ENCODE results near the gene SLC4A1.
A peak's percentile ranks its signal among the peaks of the same experiment; 100 is the strongest.

SLC4A1 gene

DNA sequence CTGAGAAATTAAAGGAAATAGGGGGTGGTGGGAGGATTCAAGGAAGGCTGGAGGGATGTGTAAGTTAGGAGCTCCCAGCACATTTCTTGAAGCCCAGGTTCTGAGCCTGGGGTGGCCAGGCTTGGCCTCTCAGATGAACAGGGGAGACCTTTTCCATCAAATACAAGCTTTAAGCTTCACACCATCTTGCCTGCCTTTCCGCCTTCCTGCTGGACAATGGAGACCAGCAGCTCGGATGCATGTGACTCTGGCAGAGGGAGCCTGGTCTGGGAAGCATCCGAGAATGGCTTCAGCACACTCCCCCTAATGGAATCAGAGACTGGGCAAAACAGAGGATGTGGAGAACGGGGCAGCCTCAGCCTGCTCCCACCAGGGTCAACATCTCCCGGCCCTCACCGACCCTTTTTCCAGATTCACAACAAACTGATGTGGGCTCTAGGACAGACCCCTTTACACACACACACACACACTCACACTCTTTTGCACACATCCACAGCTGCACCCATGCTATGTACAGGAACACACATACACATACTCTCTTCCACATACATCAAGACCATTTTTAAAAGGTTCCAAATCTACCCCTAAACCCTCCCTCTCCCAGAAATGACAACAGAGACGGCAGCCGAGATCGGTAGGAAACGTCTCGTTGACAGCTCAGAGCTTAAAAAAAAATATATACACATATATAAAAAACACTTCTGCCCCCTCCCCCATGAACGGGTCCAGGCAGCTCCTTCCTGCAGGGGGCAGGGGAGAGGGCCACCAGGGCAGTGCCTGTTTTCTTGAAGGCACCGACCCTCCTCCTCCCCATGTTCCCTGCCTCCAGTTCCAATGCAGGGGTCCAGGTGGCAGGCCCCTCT, 61.7 kb downstream of the SLC4A1 start:
- no peak for DNase-seq (ENCODE audit: low read depth in 3 of 3)

DNA sequence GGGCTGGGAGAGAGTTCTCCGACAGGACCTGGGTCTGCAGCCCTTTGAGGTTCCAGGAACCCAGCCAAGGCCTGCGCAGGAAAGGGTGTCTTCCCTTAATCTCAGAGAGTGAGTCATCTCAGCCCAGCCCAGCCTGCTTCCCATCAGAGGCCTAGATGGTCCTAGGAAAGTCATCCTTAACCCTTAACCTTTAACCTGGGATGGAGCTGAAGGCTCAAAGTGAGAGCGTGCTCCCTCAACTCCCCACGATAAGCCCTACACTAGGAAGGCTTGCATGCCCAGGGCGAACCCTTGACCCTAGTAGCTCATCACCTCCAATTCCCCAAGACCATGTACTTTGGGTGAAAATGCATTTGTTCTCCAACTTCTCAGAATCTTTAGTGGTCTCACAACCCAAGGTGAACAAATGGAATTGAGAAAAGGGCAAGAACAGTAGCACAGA, 63.5 kb downstream of the SLC4A1 start:
- no peak for DNase-seq (ENCODE audit: low read depth in 3 of 3)

DNA sequence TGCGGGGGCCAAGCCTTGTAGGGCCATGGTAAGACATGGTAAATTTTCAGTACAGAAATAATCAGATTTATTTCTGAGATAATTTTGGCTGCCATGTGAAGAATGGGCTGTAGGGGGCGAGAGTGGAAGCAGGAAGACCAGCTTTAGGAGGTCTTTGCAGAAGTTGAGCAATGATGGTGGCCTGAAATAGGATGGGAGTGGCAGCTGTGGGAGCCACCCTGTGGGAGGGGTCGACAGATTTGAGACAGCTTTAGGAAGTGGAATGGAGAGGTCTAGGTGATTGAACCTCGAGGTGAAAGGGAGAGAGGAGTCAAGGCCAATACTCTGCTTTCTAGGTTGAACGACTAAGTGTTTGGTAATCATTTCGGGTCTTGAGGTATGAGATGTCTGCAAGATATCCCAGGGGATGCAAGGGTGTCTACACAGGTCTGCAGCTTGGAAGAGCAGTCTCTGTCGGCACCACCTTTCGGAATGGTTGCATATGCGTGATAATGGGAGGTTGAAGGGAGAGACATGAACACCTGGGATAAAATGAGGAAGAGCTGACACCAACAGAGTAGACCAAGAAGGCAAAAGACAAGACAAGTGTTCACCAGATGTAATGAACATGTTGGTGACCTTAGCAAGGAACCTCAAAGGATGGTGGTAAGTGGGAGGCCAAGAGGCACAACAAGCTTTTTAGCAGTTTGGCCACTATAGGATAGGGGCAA, 64.0 kb downstream of the SLC4A1 start:
- DNase-seq (ENCODE audit: low read depth in 3 of 3): no peak

DNA sequence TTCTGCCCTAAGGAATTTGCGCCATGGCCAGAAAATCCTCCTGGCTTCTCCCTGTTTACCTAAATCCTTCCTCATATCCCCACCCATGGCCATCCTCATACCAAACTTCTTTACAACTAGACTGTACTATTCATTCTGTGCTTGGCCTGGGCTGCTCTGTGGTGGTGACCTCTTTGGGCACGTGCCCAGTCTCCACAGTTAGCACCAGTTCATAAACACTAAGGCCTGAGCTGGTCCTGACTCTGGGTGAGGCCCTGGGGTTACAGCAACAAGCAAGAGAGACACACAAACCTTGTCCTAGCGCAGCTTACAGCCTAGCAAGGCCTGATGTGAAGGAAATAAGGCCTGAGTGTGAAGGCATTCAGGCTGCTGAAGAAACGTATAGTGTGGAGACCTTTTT, 65.2 kb downstream of the SLC4A1 start:
- no peak for DNase-seq (ENCODE audit: low read depth in 3 of 3)

DNA sequence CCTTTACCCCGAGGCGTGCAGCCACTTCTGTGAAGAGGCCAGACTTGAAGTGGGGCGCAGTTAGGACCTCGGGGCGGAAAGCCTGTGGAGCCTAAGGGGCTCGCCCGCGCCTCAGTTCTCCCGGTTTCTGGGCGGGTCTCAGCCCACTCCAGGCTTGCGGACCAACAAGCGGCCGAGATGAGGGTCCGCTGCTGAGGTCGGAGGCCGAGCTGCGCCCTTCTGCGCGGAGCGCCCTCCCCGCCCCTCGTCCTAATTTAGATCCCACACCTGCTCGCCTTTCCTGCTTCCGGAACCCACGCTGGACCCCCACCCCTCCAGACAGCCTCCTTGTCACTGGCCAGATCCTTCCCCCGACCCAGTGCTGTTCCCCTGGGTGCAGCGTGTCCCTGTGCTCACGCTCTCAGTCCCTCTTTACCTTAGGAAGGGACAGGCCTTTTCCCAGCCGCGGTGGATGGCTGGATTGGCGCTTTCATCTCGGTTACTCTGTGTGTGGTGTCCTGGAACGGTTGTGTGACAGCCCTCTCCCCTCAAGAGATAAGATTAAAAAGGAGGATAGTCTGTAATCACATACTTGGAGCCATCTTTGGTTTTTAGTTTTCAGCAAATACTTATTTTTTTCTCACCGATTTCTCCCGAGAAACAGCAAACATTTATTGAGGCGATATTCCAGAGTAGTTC, 67.3 kb downstream of the SLC4A1 start:
- no peak for DNase-seq (ENCODE audit: low read depth in 3 of 3)

DNA sequence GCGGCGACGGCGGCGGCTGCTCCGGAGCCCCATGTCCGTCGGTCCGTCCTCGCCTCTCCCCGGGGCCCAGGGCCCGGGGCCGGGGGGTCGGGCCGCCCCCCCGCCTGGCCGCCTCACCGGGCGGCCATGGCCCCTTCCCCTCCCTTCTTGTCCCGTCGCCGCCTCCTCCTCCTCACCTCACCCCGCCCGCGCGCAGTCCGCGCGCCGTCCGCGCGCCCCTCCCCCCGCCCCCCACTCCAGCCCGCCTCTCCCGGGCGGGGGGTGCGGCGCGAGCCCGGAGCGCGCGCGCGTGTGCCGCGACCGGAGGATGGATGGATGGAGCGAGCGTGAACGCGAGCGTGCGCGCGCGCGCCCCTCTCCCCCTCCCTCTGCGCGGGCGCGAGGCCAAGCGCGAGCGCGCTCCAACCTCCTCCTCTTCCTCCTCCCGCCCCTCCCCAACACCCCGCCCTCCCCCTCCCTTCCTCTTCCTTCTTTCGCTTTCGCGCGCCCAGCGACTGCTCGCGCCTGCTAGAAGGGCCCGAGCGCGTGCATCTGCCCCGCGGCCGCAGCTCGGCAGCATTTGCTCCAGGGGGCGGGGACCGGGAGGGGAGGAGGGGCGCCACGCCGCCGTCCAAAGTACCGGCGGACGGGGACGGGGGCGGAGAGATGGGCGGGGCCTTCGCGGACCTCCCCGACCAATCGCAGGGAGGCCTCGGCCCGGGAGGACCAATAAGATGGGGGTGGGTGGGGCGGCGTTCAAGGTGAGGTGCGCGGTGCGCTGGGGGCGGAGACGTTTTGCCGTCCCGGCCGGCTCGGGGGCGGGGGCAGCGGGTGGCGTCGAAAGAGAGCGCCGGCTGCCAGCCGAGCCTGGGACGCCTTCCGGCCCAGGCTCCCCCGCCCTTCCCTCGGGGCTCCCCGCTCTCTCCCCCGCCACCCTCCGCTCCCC, 68.1 kb downstream of the SLC4A1 start, which contains the start of gene ATXN7L3:
Gene ATXN7L3, minus strand, starts transcription at position 332 of the 925 bp plus-strand sequence. CDS start 1,814 bp downstream, outside the sequence.
- peak; percentile 99 to 100 (median 99) for DNase-seq (ENCODE audit: low read depth in 3 of 3)

DNA sequence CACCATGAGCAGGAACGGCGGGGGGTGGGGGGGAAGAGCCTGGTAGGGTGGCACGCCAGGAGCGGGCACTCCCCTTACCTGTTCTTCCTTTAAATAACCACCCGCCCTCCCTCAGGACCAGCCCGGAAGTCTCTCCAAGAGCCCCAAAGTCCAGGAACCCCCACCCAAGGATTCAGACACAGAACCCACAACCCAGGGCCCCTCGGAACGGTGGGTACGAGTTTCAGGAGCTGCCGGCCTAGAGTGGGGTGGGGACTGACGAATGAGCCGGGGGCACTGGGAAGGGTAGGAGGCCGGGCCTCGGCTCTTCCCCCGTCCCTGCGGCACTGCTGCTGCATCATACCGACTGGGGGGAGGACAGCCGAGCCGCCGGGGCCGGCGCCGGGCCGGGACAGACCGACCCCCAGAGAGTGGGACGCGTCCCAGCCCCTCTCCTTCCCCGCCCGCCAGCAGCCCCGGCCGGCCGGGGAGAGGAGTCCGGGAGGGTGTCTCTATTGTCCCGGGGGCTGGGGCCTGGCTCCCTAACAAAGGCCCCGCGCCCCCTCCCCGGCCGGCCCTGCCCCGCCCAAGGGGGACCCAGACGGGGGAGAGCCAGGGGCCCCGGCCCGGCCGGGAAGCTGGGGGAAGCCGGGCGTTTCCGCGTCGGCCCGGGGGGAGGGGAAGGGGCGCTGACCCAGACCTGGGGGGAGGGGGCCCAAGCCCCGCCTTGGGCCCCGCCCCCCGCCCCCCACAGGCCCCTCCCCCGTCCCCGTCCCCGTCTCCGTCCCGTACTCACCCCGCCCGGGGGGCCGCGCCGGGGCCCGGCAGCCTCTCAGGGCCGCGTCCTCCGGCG, 69.0 kb downstream of the SLC4A1 start:
- DNase-seq (ENCODE audit: low read depth in 3 of 3): peak in 1 of 3 experiments; percentile 57

Measured in stimulated activated CD4-positive, alpha-beta T cell treated with anti-CD3 and anti-CD28 coated beads, TNF-alpha, amount 100 ng/mL, for 4 hours (primary cell).